HepG2 (cell line): Measurements from ENCODE around the gene PLEKHN1. TPM values are rescaled to one million over a fixed set of nuclear protein-coding genes. Genes with fewer than 3 reads are reported as not detected.

Source experiments
- ATF3 ChIP-seq: sonication (generic); formaldehyde crosslinking; IDR thresholded peaks from 2 replicates; pipeline ENCODE4 v1.4.0; 2020; ENCODE audit warnings: missing genetic modification reagents
- GABPB1 ChIP-seq: IDR thresholded peaks from 2 replicates; pipeline ENCODE4 v1.6.1; 2016; ENCODE audit warnings: mild to moderate bottlenecking, missing genetic modification reagents, moderate library complexity, missing compliant biosample characterization
- HOXA3 ChIP-seq: sonication (generic); formaldehyde crosslinking; IDR thresholded peaks from 2 replicates; pipeline ENCODE4 v1.5.0; 2020; ENCODE audit warnings: missing genetic modification reagents
- SRY ChIP-seq: sonication (generic); formaldehyde crosslinking; IDR thresholded peaks from 2 replicates; pipeline ENCODE4 v1.8.0; 2022; ENCODE audit warnings: mild to moderate bottlenecking, missing genetic modification reagents
- XBP1 ChIP-seq: sonication (generic); formaldehyde crosslinking; IDR thresholded peaks from 2 replicates; pipeline ENCODE4 v1.5.0; 2020; ENCODE audit warnings: missing genetic modification reagents
- ZBTB21 ChIP-seq: sonication (generic); formaldehyde crosslinking; IDR thresholded peaks from 2 replicates; pipeline ENCODE4 v1.4.0; 2020; ENCODE audit warnings: missing genetic modification reagents
- ZBTB38 ChIP-seq: sonication (generic); formaldehyde crosslinking; IDR thresholded peaks from 2 replicates; pipeline ENCODE4 v1.5.1; 2020; ENCODE audit warnings: mild to moderate bottlenecking, missing genetic modification reagents
- ZGPAT ChIP-seq: IDR thresholded peaks from 2 replicates; pipeline ENCODE4 v1.6.1; 2016; ENCODE audit warnings: mild to moderate bottlenecking
- ZMAT3 ChIP-seq: sonication (generic); formaldehyde crosslinking; conservative IDR thresholded peaks from 2 replicates; pipeline ENCODE4 v1.7.0; 2021; ENCODE audit warnings: missing genetic modification reagents
- ZNF235 ChIP-seq: sonication (generic); formaldehyde crosslinking; IDR thresholded peaks from 2 replicates; pipeline ENCODE4 v1.8.1; 2023; ENCODE audit warnings: mild to moderate bottlenecking, missing genetic modification reagents, borderline replicate concordance
- ZNF619 ChIP-seq: sonication (generic); formaldehyde crosslinking; IDR thresholded peaks from 2 replicates; pipeline ENCODE4 v1.4.0; 2020; ENCODE audit warnings: mild to moderate bottlenecking, missing genetic modification reagents
- polyA plus RNA-seq, 8 experiments: library from polyadenylated mRNA; depleted of rRNA in 3 of 8; stranded (reverse) in 7 of 8; unstranded in 1 of 8; fragments of >200 nt; fragmentation: Illumina TruSeq in 4 of 8; extraction: Trizol in 4 of 8; gene quantifications; 2 replicates each; pipeline versions ENCODE4 v1.2.1 to v1.2.3, GENCODE V29; 2011 to 2016; ENCODE audit warnings: low read depth in 4 of 8, missing spikeins in 1 of 8, mixed read lengths in 1 of 8; ENCODE audit not compliant: insufficient read depth in 1 of 8
- total RNA-seq, 5 experiments: library from RNA; depleted of rRNA; stranded (reverse); fragments of >200 nt; fragmentation: Illumina TruSeq; extraction: Trizol; gene quantifications; 2 replicates each; pipeline ENCODE4 v1.2.3, GENCODE V29; 2016; ENCODE audit warnings: low read depth in 1 of 5
- TF ChIP-seq, protein P1 (sequence below), 2 experiments: IDR thresholded peaks; 2 replicates each; pipeline ENCODE4 v1.6.1; 2011 to 2012; ENCODE audit warnings: low read length in 2 of 2, borderline replicate concordance in 1 of 2, low read depth in 1 of 2, mild to moderate bottlenecking in 1 of 2, moderate library complexity in 1 of 2
- TF ChIP-seq, protein P2 (sequence below), 2 experiments: sonication (generic) in 1 of 2; formaldehyde crosslinking in 1 of 2; IDR thresholded peaks; 2 replicates each; pipeline versions ENCODE4 v1.4.0 to v1.6.1; 2018 to 2020; ENCODE audit warnings: missing genetic modification reagents in 2 of 2, borderline replicate concordance in 1 of 2, low read depth in 1 of 2, mild to moderate bottlenecking in 1 of 2, missing biosample characterization in 1 of 2
- TF ChIP-seq, protein P3 (sequence below): sonication (generic); formaldehyde crosslinking; IDR thresholded peaks from 2 replicates; pipeline ENCODE4 v1.4.0; 2020; ENCODE audit warnings: low read depth, missing genetic modification reagents
- TF ChIP-seq, protein P4 (sequence below): sonication (generic); formaldehyde crosslinking; IDR thresholded peaks from 2 replicates; pipeline ENCODE4 v1.5.0; 2020; ENCODE audit warnings: missing genetic modification reagents

PLEKHN1 gene
- total and polyA plus RNA-seq, 2 of the 13 experiments (the other 11 are each of a cell fraction or from before 2014, with no cell fraction given) = 0.42 to 0.58 TPM

GRCh38 chr1:921011-921837 is 45.1 kb upstream of the PLEKHN1 start (continued):
- TF ChIP-seq, protein P1, sequence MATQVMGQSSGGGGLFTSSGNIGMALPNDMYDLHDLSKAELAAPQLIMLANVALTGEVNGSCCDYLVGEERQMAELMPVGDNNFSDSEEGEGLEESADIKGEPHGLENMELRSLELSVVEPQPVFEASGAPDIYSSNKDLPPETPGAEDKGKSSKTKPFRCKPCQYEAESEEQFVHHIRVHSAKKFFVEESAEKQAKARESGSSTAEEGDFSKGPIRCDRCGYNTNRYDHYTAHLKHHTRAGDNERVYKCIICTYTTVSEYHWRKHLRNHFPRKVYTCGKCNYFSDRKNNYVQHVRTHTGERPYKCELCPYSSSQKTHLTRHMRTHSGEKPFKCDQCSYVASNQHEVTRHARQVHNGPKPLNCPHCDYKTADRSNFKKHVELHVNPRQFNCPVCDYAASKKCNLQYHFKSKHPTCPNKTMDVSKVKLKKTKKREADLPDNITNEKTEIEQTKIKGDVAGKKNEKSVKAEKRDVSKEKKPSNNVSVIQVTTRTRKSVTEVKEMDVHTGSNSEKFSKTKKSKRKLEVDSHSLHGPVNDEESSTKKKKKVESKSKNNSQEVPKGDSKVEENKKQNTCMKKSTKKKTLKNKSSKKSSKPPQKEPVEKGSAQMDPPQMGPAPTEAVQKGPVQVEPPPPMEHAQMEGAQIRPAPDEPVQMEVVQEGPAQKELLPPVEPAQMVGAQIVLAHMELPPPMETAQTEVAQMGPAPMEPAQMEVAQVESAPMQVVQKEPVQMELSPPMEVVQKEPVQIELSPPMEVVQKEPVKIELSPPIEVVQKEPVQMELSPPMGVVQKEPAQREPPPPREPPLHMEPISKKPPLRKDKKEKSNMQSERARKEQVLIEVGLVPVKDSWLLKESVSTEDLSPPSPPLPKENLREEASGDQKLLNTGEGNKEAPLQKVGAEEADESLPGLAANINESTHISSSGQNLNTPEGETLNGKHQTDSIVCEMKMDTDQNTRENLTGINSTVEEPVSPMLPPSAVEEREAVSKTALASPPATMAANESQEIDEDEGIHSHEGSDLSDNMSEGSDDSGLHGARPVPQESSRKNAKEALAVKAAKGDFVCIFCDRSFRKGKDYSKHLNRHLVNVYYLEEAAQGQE (IDR thresholded peaks at IDR 0.05; ENCODE audit: borderline replicate concordance in 1 of 2, low read depth in 1 of 2, low read length in 2 of 2) = no peak
- TF ChIP-seq, protein P2, sequence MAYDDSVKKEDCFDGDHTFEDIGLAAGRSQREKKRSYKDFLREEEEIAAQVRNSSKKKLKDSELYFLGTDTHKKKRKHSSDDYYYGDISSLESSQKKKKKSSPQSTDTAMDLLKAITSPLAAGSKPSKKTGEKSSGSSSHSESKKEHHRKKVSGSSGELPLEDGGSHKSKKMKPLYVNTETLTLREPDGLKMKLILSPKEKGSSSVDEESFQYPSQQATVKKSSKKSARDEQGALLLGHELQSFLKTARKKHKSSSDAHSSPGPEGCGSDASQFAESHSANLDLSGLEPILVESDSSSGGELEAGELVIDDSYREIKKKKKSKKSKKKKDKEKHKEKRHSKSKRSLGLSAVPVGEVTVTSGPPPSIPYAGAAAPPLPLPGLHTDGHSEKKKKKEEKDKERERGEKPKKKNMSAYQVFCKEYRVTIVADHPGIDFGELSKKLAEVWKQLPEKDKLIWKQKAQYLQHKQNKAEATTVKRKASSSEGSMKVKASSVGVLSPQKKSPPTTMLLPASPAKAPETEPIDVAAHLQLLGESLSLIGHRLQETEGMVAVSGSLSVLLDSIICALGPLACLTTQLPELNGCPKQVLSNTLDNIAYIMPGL (CRISPR knock-in tag; IDR thresholded peaks at IDR 0.05; ENCODE audit: borderline replicate concordance in 1 of 2, low read depth in 1 of 2) = 0 out of 4 replicates have a peak, but pooled peaks of 1 of the 2 experiments have one; percentile 17
- no peak for TF ChIP-seq ZNF235
- TF ChIP-seq, protein P3, sequence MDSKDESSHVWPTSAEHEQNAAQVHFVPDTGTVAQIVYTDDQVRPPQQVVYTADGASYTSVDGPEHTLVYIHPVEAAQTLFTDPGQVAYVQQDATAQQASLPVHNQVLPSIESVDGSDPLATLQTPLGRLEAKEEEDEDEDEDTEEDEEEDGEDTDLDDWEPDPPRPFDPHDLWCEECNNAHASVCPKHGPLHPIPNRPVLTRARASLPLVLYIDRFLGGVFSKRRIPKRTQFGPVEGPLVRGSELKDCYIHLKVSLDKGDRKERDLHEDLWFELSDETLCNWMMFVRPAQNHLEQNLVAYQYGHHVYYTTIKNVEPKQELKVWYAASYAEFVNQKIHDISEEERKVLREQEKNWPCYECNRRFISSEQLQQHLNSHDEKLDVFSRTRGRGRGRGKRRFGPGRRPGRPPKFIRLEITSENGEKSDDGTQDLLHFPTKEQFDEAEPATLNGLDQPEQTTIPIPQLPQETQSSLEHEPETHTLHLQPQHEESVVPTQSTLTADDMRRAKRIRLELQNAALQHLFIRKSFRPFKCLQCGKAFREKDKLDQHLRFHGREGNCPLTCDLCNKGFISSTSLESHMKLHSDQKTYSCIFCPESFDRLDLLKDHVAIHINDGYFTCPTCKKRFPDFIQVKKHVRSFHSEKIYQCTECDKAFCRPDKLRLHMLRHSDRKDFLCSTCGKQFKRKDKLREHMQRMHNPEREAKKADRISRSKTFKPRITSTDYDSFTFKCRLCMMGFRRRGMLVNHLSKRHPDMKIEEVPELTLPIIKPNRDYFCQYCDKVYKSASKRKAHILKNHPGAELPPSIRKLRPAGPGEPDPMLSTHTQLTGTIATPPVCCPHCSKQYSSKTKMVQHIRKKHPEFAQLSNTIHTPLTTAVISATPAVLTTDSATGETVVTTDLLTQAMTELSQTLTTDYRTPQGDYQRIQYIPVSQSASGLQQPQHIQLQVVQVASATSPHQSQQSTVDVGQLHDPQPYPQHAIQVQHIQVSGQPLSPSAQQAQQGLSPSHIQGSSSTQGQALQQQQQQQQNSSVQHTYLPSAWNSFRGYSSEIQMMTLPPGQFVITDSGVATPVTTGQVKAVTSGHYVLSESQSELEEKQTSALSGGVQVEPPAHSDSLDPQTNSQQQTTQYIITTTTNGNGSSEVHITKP (CRISPR knock-in tag) = no peak
- TF ChIP-seq ZMAT3 = no peak
- no peak; the same call in 1 of the 2 replicates for TF ChIP-seq HOXA3 (CRISPR knock-in tag)
- no peak for TF ChIP-seq ZBTB38 (CRISPR knock-in tag)
- peak; percentile 63; the same call in 1 of the 2 replicates for TF ChIP-seq GABPB1 (CRISPR knock-in tag)
- no peak for TF ChIP-seq SRY (CRISPR knock-in tag)
- TF ChIP-seq ZGPAT (CRISPR knock-in tag) = 0 out of 2 replicates have a peak, but pooled peaks have one; percentile 29
- no peak for TF ChIP-seq ZBTB21 (CRISPR knock-in tag)
- TF ChIP-seq ZNF619 (CRISPR knock-in tag) = no peak
- TF ChIP-seq, protein P4, sequence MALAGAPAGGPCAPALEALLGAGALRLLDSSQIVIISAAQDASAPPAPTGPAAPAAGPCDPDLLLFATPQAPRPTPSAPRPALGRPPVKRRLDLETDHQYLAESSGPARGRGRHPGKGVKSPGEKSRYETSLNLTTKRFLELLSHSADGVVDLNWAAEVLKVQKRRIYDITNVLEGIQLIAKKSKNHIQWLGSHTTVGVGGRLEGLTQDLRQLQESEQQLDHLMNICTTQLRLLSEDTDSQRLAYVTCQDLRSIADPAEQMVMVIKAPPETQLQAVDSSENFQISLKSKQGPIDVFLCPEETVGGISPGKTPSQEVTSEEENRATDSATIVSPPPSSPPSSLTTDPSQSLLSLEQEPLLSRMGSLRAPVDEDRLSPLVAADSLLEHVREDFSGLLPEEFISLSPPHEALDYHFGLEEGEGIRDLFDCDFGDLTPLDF (CRISPR knock-in tag) = no peak
- TF ChIP-seq XBP1 (CRISPR knock-in tag) = no peak
- no peak for TF ChIP-seq ATF3 (CRISPR knock-in tag)
